Activated B cell treated with CpG ODN at 0.5 μM for 24 hours (primary cell): Measurements from ENCODE around the gene CSRP2. TPM values are rescaled to one million over a fixed set of nuclear protein-coding genes. Genes with fewer than 3 reads are reported as not detected.
A peak's percentile ranks its signal among the peaks of the same experiment; 100 is the strongest.

Source experiments
- ATAC-seq: fragments of 200-7000 bp; cut with Tn5 transposase; one replicate; pipeline ENCODE4 v1.10.0; 2021; ENCODE audit warnings: low read depth, mild to moderate bottlenecking, moderate library complexity
- CTCF ChIA-PET: fragments of 350-600 bp; sonication (Branson Sonifier 250); formaldehyde crosslinking; loops from one replicate; lab custom pipeline; 2021; ENCODE audit warnings: antibody characterized with exemption; lab: Charles Lee
- POLR2A ChIA-PET: fragments of 350-600 bp; sonication (Branson Sonifier 250); formaldehyde crosslinking; loops from one replicate; lab custom pipeline; 2021; ENCODE audit warnings: antibody characterized with exemption; lab: Charles Lee
- DNase-seq: peaks from one replicate; pipeline ENCODE4 v3.0.0; 2022
- H3K27ac Mint-ChIP-seq: one replicate; pipeline ENCODE4 v1.8.0; 2020; ENCODE audit warnings: mixed read lengths
- H3K27me3 Mint-ChIP-seq: one replicate; pipeline ENCODE4 v1.8.0; 2021; ENCODE audit warnings: mixed read lengths
- H3K36me3 Mint-ChIP-seq: one replicate; pipeline ENCODE4 v1.8.0; 2021; ENCODE audit warnings: low read depth, mixed read lengths
- H3K4me1 Mint-ChIP-seq: one replicate; pipeline ENCODE4 v1.8.0; 2021; ENCODE audit warnings: mixed read lengths
- H3K4me3 Mint-ChIP-seq: one replicate; pipeline ENCODE4 v1.8.0; 2020; ENCODE audit warnings: mild to moderate bottlenecking, mixed read lengths
- H3K9me3 Mint-ChIP-seq: one replicate; pipeline ENCODE4 v1.8.0; 2020; ENCODE audit warnings: mixed read lengths
- CTCF ChIP-seq: fragments of 200-600 bp; IDR thresholded peaks from one replicate; pipeline ENCODE4 v1.8.0; 2022; ENCODE audit warnings: antibody characterized with exemption, mild to moderate bottlenecking
- intact Hi-C: fragments of 100-400 bp; cut with micrococcal nuclease; formaldehyde crosslinking; loops from one replicate; pipeline ENCODE4 v1.15.1; 2024
- total RNA-seq: library from RNA; stranded (reverse); gene quantifications from 2 replicates; pipeline ENCODE4 v1.2.3, GENCODE V29; 2022

Gene CSRP2
- 1.2 and 1.6 TPM in 2 replicates for total RNA-seq

- no peak within 1 kb of the TSS for H3K27ac Mint-ChIP-seq
- intact Hi-C loops, result loop anchor here (5.0 kb wide), 1 partner anchor 117 kb away; the partner anchor contains the start of gene ZDHHC17
- peaks cover 56% of the 10 kb centered on the region for H3K27me3 Mint-ChIP-seq
- ChIA-PET CTCF (no interaction called here), POLR2A (no interaction called here)
- H3K9me3 Mint-ChIP-seq, result no peaks in the 10 kb centered on the region
- no peak for TF ChIP-seq CTCF
- peaks cover 2% of the 10 kb centered on the region for H3K36me3 Mint-ChIP-seq
- DNase-seq (peak; percentile 55), ATAC-seq (peak; percentile 84)
- peak within 1 kb of the TSS; percentile 95 for H3K4me3 Mint-ChIP-seq
- peaks cover 16% of the 10 kb centered on the region for H3K4me1 Mint-ChIP-seq
These were observed at the start of gene CSRP2 for GRCh38 chr12:76878899-76879709. CSRP2 (minus strand) TSS chr12:76879019; CDS start chr12:76866260, 12,759 bp downstream.

GRCh38 chr12:76927170-76927784 lies 48.5 kb upstream of the CSRP2 start:
- no peaks in the 10 kb centered on the region for H3K9me3 Mint-ChIP-seq
- no peaks in the 10 kb centered on the region for H3K4me1 Mint-ChIP-seq
- TF ChIP-seq CTCF, result no peak
- no peak overlapping the region for H3K4me3 Mint-ChIP-seq
- H3K36me3 Mint-ChIP-seq, result no peaks in the 10 kb centered on the region
- ChIA-PET POLR2A (no interaction called here), CTCF (no interaction called here)
- H3K27ac Mint-ChIP-seq, result no peak overlapping the region
- H3K27me3 Mint-ChIP-seq, result peaks cover 5% of the 10 kb centered on the region
- intact Hi-C loops, result loop anchor here (1.0 kb wide), 2 partner anchors 136 to 306 kb away; no protein-coding TSS in a partner anchor
- DNase-seq (no peak), ATAC-seq (no peak)

GRCh38 chr12:76925135-76925534 lies 46.3 kb upstream of the CSRP2 start:
- intact Hi-C loops, result no loop called here
- TF ChIP-seq CTCF, result no peak
- no peak for ATAC-seq
- no peaks in the 10 kb centered on the region for H3K9me3 Mint-ChIP-seq
- H3K27me3 Mint-ChIP-seq, result peaks cover 5% of the 10 kb centered on the region
- ChIA-PET POLR2A (no interaction called here), CTCF (no interaction called here)
- H3K4me1 Mint-ChIP-seq, result no peaks in the 10 kb centered on the region
- DNase-seq, result no peak
- H3K4me3 Mint-ChIP-seq, result no peak overlapping the region
- no peaks in the 10 kb centered on the region for H3K36me3 Mint-ChIP-seq
- no peak overlapping the region for H3K27ac Mint-ChIP-seq

GRCh38 chr12:76922866-76923265 lies 44.0 kb upstream of the CSRP2 start:
- intact Hi-C loops, result no loop called here

More at GRCh38 chr12:76922866-76923265, 44.0 kb upstream of the CSRP2 start:
- H3K27ac Mint-ChIP-seq, result no peak overlapping the region
- no peak for DNase-seq
- no peak overlapping the region for H3K4me3 Mint-ChIP-seq
- ChIA-PET POLR2A (no interaction called here), CTCF (no interaction called here)
- no peaks in the 10 kb centered on the region for H3K4me1 Mint-ChIP-seq
- no peak for TF ChIP-seq CTCF
- ATAC-seq, result no peak
- H3K36me3 Mint-ChIP-seq, result no peaks in the 10 kb centered on the region
- peaks cover 2% of the 10 kb centered on the region for H3K27me3 Mint-ChIP-seq
- H3K9me3 Mint-ChIP-seq, result no peaks in the 10 kb centered on the region
